Measurements from ENCODE around the gene ZFP36. TPM values are rescaled to one million over a fixed set of nuclear protein-coding genes. Genes with fewer than 3 reads are reported as not detected.

ZFP36 gene
- total RNA-seq, 1 donor from 2014 or later = 15.4 TPM

- no peak for DNase-seq (ENCODE audit: low spot score)
Measured at GRCh38 chr19:39405958-39406655, 540 bp upstream of the ZFP36 start.

- DNase-seq (ENCODE audit: low spot score) = no peak
Measured at GRCh38 chr19:39407410-39407659, 688 bp downstream of the ZFP36 start.

GRCh38 chr19:39407660-39408391, 1.2 kb downstream of the ZFP36 start:
- DNase-seq (ENCODE audit: low spot score) = peak; percentile 59

- no peak for DNase-seq (ENCODE audit: low spot score)
Measured at GRCh38 chr19:39408392-39409207, 2.0 kb downstream of the ZFP36 start.

GRCh38 chr19:39409208-39410016, 2.8 kb downstream of the ZFP36 start:
- DNase-seq (ENCODE audit: low spot score) = peak; percentile 82

- DNase-seq (ENCODE audit: low spot score) = peak; percentile 85
Measured at GRCh38 chr19:39410017-39410830, 3.6 kb downstream of the ZFP36 start.

- no peak for DNase-seq (ENCODE audit: low spot score)
Measured at GRCh38 chr19:39410831-39411080, 4.1 kb downstream of the ZFP36 start.

- DNase-seq (ENCODE audit: low spot score) = peak; percentile 50
Measured at GRCh38 chr19:39411081-39411831, 4.6 kb downstream of the ZFP36 start.

GRCh38 chr19:39411832-39412099, 5.1 kb downstream of the ZFP36 start:
- DNase-seq (ENCODE audit: low spot score) = peak; percentile 96

GRCh38 chr19:39412100-39412866, 5.6 kb downstream of the ZFP36 start, which contains the start of gene PLEKHG2:
Gene PLEKHG2 (plus strand): TSS chr19:39412669. CDS start chr19:39414087, 1,418 bp downstream.
- DNase-seq (ENCODE audit: low spot score) = peak; percentile 100

- no peak for DNase-seq (ENCODE audit: low spot score)
Measured at GRCh38 chr19:39412867-39413271, 6.2 kb downstream of the ZFP36 start.

GRCh38 chr19:39413272-39413910, 6.7 kb downstream of the ZFP36 start:
- peak; percentile 76 for DNase-seq (ENCODE audit: low spot score)

- no peak for DNase-seq (ENCODE audit: low spot score)
Measured at GRCh38 chr19:39413911-39414608, 7.4 kb downstream of the ZFP36 start.

GRCh38 chr19:39415111-39416046, 8.7 kb downstream of the ZFP36 start:
- no peak for DNase-seq (ENCODE audit: low spot score)

GRCh38 chr19:39416152-39417120, 9.8 kb downstream of the ZFP36 start:
- DNase-seq (ENCODE audit: low spot score) = no peak

GRCh38 chr19:39417463-39418181, 11.0 kb downstream of the ZFP36 start:
- DNase-seq (ENCODE audit: low spot score) = no peak

Data from umbilical cord (tissue), 2 donors.